Panc1 (cell line): Measurements from ENCODE around the gene AMOTL1. TPM values are rescaled to one million over a fixed set of nuclear protein-coding genes. Genes with fewer than 3 reads are reported as not detected.

ENCODE experiments used
- ATAC-seq: fragments of 200-7000 bp; cut with Tn5 transposase; 2 replicates; pipeline ENCODE4 v1.9.1; 2020; ENCODE audit warnings: mild to moderate bottlenecking, moderate library complexity
- BruUV-seq: library from RNA; stranded (reverse); fragments of 400-500 nt; replicated peaks from 2 replicates; lab custom pipeline; 2021; lab: Mats Ljungman, UMichigan
- CTCF ChIA-PET: fragments of 300-600 bp; sonication (Branson Sonifier 250); formaldehyde crosslinking; loops from one replicate; lab custom pipeline; 2022; ENCODE audit warnings: antibody characterized with exemption; lab: Charles Lee
- POLR2A ChIA-PET: fragments of 300-600 bp; sonication (Branson Sonifier 250); formaldehyde crosslinking; loops from one replicate; lab custom pipeline; 2022; ENCODE audit warnings: antibody characterized with exemption; lab: Charles Lee
- DNase-seq: peaks from one replicate; pipeline ENCODE4 v3.0.0-alpha.2; 2010; ENCODE audit warnings: low read depth, low spot score
- H3K27ac ChIP-seq: 2 replicates; pipeline ENCODE4 v1.5.1; 2011; ENCODE audit warnings: mild to moderate bottlenecking, low read length, inconsistent platforms
- H3K27me3 ChIP-seq: fragments of 200-500 bp; sonication (Bioruptor generic); 2 replicates; pipeline ENCODE4 v1.6.0; 2014; ENCODE audit warnings: low read length, inconsistent platforms; ENCODE audit not compliant: control insufficient read depth, insufficient read depth
- H3K36me3 ChIP-seq: fragments of 200-500 bp; sonication (Bioruptor generic); 2 replicates; pipeline ENCODE4 v1.5.1; 2014; ENCODE audit warnings: inconsistent platforms, mild to moderate bottlenecking, low read length, moderate library complexity; ENCODE audit not compliant: control insufficient read depth, insufficient read depth
- H3K4me1 ChIP-seq: 2 replicates; pipeline ENCODE4 v1.5.1; 2011; ENCODE audit warnings: inconsistent platforms, mild to moderate bottlenecking, low read length, moderate library complexity; ENCODE audit not compliant: control insufficient read depth, insufficient read depth
- H3K4me3 ChIP-seq, 2 experiments: 2 replicates each; pipeline ENCODE4 v1.5.1; 2011 to 2012; ENCODE audit warnings: low read depth in 2 of 2, low read length in 2 of 2, mild to moderate bottlenecking in 2 of 2, inconsistent platforms in 1 of 2, moderate library complexity in 1 of 2
- H3K9me3 ChIP-seq: fragments of 200-500 bp; sonication (Bioruptor generic); 2 replicates; pipeline ENCODE4 v1.5.1; 2014; ENCODE audit warnings: low read depth, mild to moderate bottlenecking, inconsistent platforms, low read length, moderate library complexity; ENCODE audit not compliant: control insufficient read depth, insufficient read depth
- CTCF ChIP-seq: fragments of 450-650 bp; IDR thresholded peaks from 2 replicates; pipeline ENCODE4 v1.5.1; 2017; ENCODE audit warnings: mild to moderate bottlenecking
- POLR2AphosphoS5 ChIP-seq: IDR thresholded peaks from 2 replicates; pipeline ENCODE4 v1.6.1; 2012; ENCODE audit warnings: mild to moderate bottlenecking, low read depth, low read length, moderate library complexity
- SIN3A ChIP-seq: IDR thresholded peaks from 2 replicates; pipeline ENCODE4 v1.6.1; 2012; ENCODE audit warnings: low read depth, mild to moderate bottlenecking, low read length, moderate library complexity, borderline replicate concordance; ENCODE audit not compliant: insufficient read depth
- TCF7L2 ChIP-seq: IDR thresholded peaks from 2 replicates; pipeline ENCODE4 v1.6.1; 2011; ENCODE audit warnings: mild to moderate bottlenecking, low read depth, low read length, inconsistent platforms
- in situ Hi-C: cut with HindIII; loops from 2 replicates; pipeline ENCODE4 v1.10.0; 2016; ENCODE audit warnings: low sequenced_read_pairs, low pct_unique_long_range_greater_than_20kb
- intact Hi-C: fragments of 100-400 bp; cut with micrococcal nuclease; formaldehyde crosslinking; loops from one replicate; pipeline ENCODE4 v1.10.0; 2022; ENCODE audit not compliant: unreplicated experiment
- total RNA-seq: library from RNA; stranded (reverse); gene quantifications from one replicate; pipeline ENCODE4 v1.2.1, GENCODE V29; 2021; ENCODE audit not compliant: unreplicated experiment
- TF ChIP-seq, protein P1 (sequence below), 2 experiments: IDR thresholded peaks; 2 replicates each; pipeline ENCODE4 v1.6.1; 2011 to 2012; ENCODE audit warnings: low read depth in 2 of 2, control low read depth in 1 of 2, low read length in 1 of 2, mild to moderate bottlenecking in 1 of 2, moderate library complexity in 1 of 2; ENCODE audit not compliant: insufficient read depth in 1 of 2

Gene AMOTL1
- total RNA-seq, 1 experiment from 2014 or later = 16.0 TPM

DNA sequence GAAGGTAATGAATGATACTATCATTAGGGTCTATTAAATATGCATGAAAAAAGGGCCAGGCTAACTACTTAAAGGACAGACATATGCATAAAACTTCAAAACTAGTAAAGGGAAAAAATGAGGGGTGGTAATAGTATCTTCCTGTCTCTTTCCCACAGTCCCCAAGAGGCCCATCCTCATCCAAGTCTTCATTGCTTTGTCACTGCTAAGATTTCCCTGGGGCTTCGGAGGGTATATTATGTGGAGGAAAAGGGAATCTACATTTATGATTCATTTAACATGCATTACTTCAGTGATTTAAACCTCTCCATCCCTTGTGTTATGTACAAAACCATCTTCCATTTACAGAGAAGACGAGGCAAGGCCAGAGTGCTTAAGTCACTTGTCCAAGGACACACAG, 139.1 kb downstream of the AMOTL1 start:
- in situ Hi-C loops = no loop called here

GRCh38 chr11:94909371-94909820, 141.2 kb downstream of the AMOTL1 start:
- DNase-seq = no peak
- ATAC-seq = no peak
- Histone ChIP-seq H3K4me1 (no peaks in the 10 kb centered on the region), H3K9me3 (no peaks in the 10 kb centered on the region), H3K27ac (no peak overlapping the region), H3K27me3 (no peaks in the 10 kb centered on the region), H3K36me3 (no peaks in the 10 kb centered on the region), H3K4me3 (no peak overlapping the region)
- in situ Hi-C loops (no loop called here), intact Hi-C loops (no loop called here)
- BruUV-seq = no TSS peak
- CTCF ChIA-PET = no interaction called here
- TF ChIP-seq TCF7L2 (no peak), SIN3A (no peak), CTCF (no peak), POLR2AphosphoS5 (no peak)
- TF ChIP-seq, protein P1, sequence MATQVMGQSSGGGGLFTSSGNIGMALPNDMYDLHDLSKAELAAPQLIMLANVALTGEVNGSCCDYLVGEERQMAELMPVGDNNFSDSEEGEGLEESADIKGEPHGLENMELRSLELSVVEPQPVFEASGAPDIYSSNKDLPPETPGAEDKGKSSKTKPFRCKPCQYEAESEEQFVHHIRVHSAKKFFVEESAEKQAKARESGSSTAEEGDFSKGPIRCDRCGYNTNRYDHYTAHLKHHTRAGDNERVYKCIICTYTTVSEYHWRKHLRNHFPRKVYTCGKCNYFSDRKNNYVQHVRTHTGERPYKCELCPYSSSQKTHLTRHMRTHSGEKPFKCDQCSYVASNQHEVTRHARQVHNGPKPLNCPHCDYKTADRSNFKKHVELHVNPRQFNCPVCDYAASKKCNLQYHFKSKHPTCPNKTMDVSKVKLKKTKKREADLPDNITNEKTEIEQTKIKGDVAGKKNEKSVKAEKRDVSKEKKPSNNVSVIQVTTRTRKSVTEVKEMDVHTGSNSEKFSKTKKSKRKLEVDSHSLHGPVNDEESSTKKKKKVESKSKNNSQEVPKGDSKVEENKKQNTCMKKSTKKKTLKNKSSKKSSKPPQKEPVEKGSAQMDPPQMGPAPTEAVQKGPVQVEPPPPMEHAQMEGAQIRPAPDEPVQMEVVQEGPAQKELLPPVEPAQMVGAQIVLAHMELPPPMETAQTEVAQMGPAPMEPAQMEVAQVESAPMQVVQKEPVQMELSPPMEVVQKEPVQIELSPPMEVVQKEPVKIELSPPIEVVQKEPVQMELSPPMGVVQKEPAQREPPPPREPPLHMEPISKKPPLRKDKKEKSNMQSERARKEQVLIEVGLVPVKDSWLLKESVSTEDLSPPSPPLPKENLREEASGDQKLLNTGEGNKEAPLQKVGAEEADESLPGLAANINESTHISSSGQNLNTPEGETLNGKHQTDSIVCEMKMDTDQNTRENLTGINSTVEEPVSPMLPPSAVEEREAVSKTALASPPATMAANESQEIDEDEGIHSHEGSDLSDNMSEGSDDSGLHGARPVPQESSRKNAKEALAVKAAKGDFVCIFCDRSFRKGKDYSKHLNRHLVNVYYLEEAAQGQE (IDR thresholded peaks at IDR 0.05; ENCODE audit: insufficient read depth in 1 of 2, low read depth in 2 of 2, low read length in 1 of 2) = no peak
- POLR2A ChIA-PET = no interaction called here

More for the DNA sequence above, 139.1 kb downstream of the AMOTL1 start:
- Histone ChIP-seq H3K36me3 (no peaks in the 10 kb centered on the region), H3K27ac (no peak overlapping the region), H3K4me1 (no peaks in the 10 kb centered on the region), H3K4me3 (no peak overlapping the region), H3K9me3 (no peaks in the 10 kb centered on the region), H3K27me3 (no peaks in the 10 kb centered on the region)
- TF ChIP-seq SIN3A = no peak
- TF ChIP-seq POLR2AphosphoS5 = no peak
- TF ChIP-seq TCF7L2 = no peak
- no peak for TF ChIP-seq CTCF
- TF ChIP-seq, protein P1 (IDR thresholded peaks at IDR 0.05; ENCODE audit: insufficient read depth in 1 of 2, low read depth in 2 of 2, low read length in 1 of 2) = no peak
- BruUV-seq = no TSS peak
- DNase-seq = no peak
- ChIA-PET POLR2A (no interaction called here), CTCF (no interaction called here)
- intact Hi-C loops = no loop called here
- no peak for ATAC-seq
